Vagina (tissue), 2 donors: Measurements from ENCODE around the gene ADGRL3.

Experiments
- CTCF ChIP-seq, 3 experiments: fragments of 450-650 bp in 2 of 3; fragments of 200-600 bp in 1 of 3; sonication (generic) in 1 of 3; IDR thresholded peaks; one replicate each; pipeline ENCODE4 v1.5.1; 2017 to 2019; ENCODE audit warnings: antibody characterized with exemption in 3 of 3, mild to moderate bottlenecking in 2 of 3, moderate library complexity in 2 of 3
- POLR2A ChIP-seq, 2 donors: fragments of 450-650 bp; IDR thresholded peaks; one replicate each; pipeline ENCODE4 v1.6.1; 2017; ENCODE audit warnings: antibody characterized with exemption in 2 of 2, mild to moderate bottlenecking in 2 of 2, moderate library complexity in 2 of 2
- POLR2AphosphoS5 ChIP-seq, 2 donors: sonication (generic); formaldehyde crosslinking; IDR thresholded peaks; one replicate each; pipeline ENCODE4 v1.9.0; 2017; ENCODE audit warnings: antibody characterized with exemption in 2 of 2, mild to moderate bottlenecking in 2 of 2, low read depth in 1 of 2; ENCODE audit not compliant: insufficient read depth in 1 of 2

- TF ChIP-seq POLR2A (IDR thresholded peaks at IDR 0.05), result no peak
- no peak for TF ChIP-seq CTCF (IDR thresholded peaks at IDR 0.05)
- no peak for TF ChIP-seq POLR2AphosphoS5 (IDR thresholded peaks at IDR 0.05; ENCODE audit: insufficient read depth in 1 of 2, low read depth in 1 of 2)
Observed at GRCh38 chr4:61837395-61837794, 637.3 kb downstream of the ADGRL3 start.
